Measurements from ENCODE around the gene HELLS. TPM values are rescaled to one million over a fixed set of nuclear protein-coding genes. Genes with fewer than 3 reads are reported as not detected.
"Not testable (repeated sequence)": the region's sequence is repeated elsewhere in the genome, so short reads cannot be mapped to it uniquely, and the experiment has no call there.

The HELLS gene
- total and polyA plus RNA-seq, 12 donors = 0.32 to 4.5 (median 0.78) TPM

GRCh38 chr10:94627511-94627910 is 81.9 kb downstream of the HELLS start:
- H3K4me3 ChIP-seq = no peak overlapping the region
- intact Hi-C loops (cut with DNase I) = no loop called here
- H3K27ac ChIP-seq = no peak overlapping the region
- no peaks in the 10 kb centered on the region for H3K4me1 ChIP-seq
- 73 to 76% methylated on average over 1 of the region's 1 CpG for WGBS, 2 donors
- ATAC-seq (no peak), DNase-seq (no peak)
- no peaks in the 10 kb centered on the region for H3K27me3 ChIP-seq
- H3K9me3 ChIP-seq = peaks cover 0 to 4% (median 0%) of the 10 kb centered on the region in 11 donors
- H3K36me3 ChIP-seq = no peaks in the 10 kb centered on the region
- TF ChIP-seq CTCF (IDR thresholded peaks at IDR 0.05) = no peak

GRCh38 chr10:94630017-94630688 is 84.6 kb downstream of the HELLS start:
- Histone ChIP-seq H3K9me3 (peaks cover 0 to 16% (median 0%) of the 10 kb centered on the region in 11 donors), H3K27ac (no peak overlapping the region), H3K4me1 (no peaks in the 10 kb centered on the region), H3K36me3 (no peaks in the 10 kb centered on the region), H3K4me3 (no peak overlapping the region), H3K27me3 (no peaks in the 10 kb centered on the region)
- intact Hi-C loops (cut with DNase I) = no loop called here
- TF ChIP-seq CTCF (IDR thresholded peaks at IDR 0.05) = peak; percentile 21 to 74 (median 59)
- no peak for DNase-seq
- 24 to 25% methylated on average over 4 of the region's 4 CpGs for WGBS, 2 donors
- ATAC-seq = no peak

- Histone ChIP-seq H3K4me3 (no peak overlapping the region), H3K36me3 (no peaks in the 10 kb centered on the region), H3K9me3 (peaks cover 0 to 25% (median 0%) of the 10 kb centered on the region in 11 donors), H3K27ac (no peak overlapping the region), H3K27me3 (no peaks in the 10 kb centered on the region), H3K4me1 (no peaks in the 10 kb centered on the region)
- intact Hi-C loops (cut with DNase I) = no loop called here
- TF ChIP-seq CTCF (IDR thresholded peaks at IDR 0.05) = no peak
- ATAC-seq (no peak), DNase-seq (no peak)
- 72 to 83% methylated on average over 3 of the region's 3 CpGs for WGBS, 2 donors
Observed at GRCh38 chr10:94631077-94631875, 85.7 kb downstream of the HELLS start.

GRCh38 chr10:94632954-94633353 is 87.4 kb downstream of the HELLS start:
- ATAC-seq (no peak), DNase-seq (no peak)
- H3K27ac ChIP-seq = no peak overlapping the region
- H3K27me3 ChIP-seq = no peaks in the 10 kb centered on the region
- no peak overlapping the region for H3K4me3 ChIP-seq
- no peaks in the 10 kb centered on the region for H3K36me3 ChIP-seq
- intact Hi-C loops (cut with DNase I) = no loop called here
- 87 to 100% methylated on average over 1 of the region's 1 CpG for WGBS, 2 donors
- TF ChIP-seq CTCF (IDR thresholded peaks at IDR 0.05) = no peak
- no peaks in the 10 kb centered on the region for H3K4me1 ChIP-seq
- H3K9me3 ChIP-seq = peaks cover 0 to 42% (median 3%) of the 10 kb centered on the region in 11 donors

GRCh38 chr10:94638097-94638496 is 92.5 kb downstream of the HELLS start:
- 96 to 97% methylated on average over 4 of the region's 4 CpGs for WGBS, 2 donors

More at GRCh38 chr10:94638097-94638496, 92.5 kb downstream of the HELLS start:
- intact Hi-C loops (cut with DNase I); H3K27me3 ChIP-seq; H3K4me3 ChIP-seq; H3K4me1 ChIP-seq; ATAC-seq; H3K36me3 ChIP-seq; DNase-seq; H3K27ac ChIP-seq: not testable (repeated sequence)
- H3K9me3 ChIP-seq = peaks cover 0 to 52% (median 13%) of the 10 kb centered on the region in 11 donors
